Mononuclear cell (primary cell): ENCODE results near the gene S100A10. TPM values are rescaled to one million over a fixed set of nuclear protein-coding genes. Genes with fewer than 3 reads are reported as not detected.

Experiments used
- H3K27me3 ChIP-seq: 2 replicates; pipeline ENCODE4 v1.6.0; 2011; ENCODE audit warnings: low read length, control low read depth; ENCODE audit not compliant: insufficient read depth
- H3K4me1 ChIP-seq: 2 replicates; pipeline ENCODE4 v1.5.1; 2011; ENCODE audit warnings: mild to moderate bottlenecking, low read length, control low read depth; ENCODE audit not compliant: insufficient read depth
- H3K4me3 ChIP-seq: 2 replicates; pipeline ENCODE4 v1.5.1; 2011; ENCODE audit warnings: mild to moderate bottlenecking, low read length, moderate library complexity
- H3K9me3 ChIP-seq: 2 replicates; pipeline ENCODE4 v1.5.1; 2011; ENCODE audit warnings: low read depth, mild to moderate bottlenecking, control low read depth, low read length
- total RNA-seq: library from RNA; depleted of rRNA; stranded (reverse); fragments of >200 nt; gene quantifications from one replicate; pipeline ENCODE4 v1.2.3, GENCODE V29; 2012

The S100A10 gene
- total RNA-seq, 1 donor: 113 TPM

DNA sequence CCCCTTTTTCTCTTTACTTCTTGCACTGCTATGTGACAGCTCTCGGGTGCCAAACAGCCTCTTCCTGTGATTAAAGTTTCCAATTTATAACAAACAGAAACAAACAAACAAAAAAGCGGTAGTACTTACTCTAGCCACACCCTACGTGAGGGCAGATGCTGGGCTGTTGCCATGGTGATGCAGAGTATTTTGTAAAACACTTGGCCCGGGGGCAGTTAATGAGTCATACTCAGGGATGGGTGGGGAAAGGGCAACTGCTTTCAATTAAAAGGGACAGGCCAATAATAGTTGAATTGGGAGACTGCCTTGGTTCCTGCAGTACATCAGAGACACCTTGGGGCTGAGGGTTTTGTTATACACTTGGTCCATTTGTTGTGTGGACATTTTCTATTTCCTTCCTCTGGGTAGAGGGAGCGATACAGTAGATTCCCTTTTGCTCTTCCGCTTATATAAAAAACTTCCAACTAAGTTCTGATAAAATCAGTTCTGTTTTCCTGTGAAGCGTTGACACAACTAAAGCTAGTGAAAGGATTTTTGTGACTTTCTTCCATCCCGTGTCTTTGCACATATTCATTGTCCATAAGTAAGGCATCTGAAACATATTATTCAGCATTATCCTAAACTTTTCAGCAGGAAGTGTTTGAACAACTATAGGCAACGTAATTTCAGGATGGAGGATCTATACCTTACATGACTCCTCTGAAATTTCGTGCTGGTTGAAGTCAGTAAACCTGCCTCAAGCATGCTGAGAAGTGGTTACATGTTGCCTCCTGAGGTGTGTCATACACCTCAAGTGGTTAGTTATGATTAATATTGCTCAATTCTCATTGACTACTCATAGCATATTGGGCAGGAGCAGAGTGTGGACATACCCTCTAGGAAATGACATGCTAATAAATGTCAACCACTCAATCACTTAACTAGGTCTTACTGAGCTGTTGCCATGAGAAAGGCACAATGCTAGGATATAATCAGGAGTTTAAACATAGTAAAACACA lies 47.6 kb downstream of the S100A10 start:
- H3K4me1 ChIP-seq: peaks cover 46% of the 10 kb centered on the region
- H3K9me3 ChIP-seq: no peaks in the 10 kb centered on the region
- H3K27me3 ChIP-seq: no peaks in the 10 kb centered on the region
- H3K4me3 ChIP-seq: no peak overlapping the region

DNA sequence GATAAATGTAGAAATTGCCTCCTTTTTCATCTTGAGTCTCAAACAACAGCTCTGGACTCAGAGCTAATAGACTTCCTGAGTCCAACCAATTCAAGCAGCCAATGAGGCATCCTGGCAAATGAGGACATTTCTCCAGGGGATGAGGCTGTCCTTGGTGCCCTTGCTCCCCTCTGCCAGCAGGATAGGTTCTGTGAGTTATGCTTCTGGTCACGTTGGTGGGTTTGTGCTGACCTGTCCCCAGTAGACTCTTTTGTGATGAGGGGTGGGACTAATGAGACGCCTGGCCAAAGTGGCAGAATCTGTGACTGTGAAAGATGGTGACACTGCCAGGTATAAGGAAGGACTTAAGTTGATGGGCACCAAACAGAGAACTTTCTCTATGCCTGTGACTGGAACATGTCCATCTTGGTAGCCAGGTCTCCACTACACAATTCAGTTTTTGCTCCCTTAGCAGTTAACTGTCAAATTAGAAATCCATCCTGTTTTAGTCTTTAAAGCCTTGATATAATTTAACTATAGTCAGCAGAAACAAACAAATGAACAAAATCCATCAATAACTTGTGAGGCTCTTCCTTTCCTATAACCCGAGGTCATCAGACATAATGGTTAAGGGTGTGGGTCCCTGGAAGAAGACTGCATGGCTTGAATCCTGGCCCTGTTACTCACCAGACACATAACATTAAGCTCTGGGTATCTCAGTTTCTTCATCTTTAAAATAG lies 48.6 kb downstream of the S100A10 start:
- Histone ChIP-seq H3K4me3 (no peak overlapping the region), H3K27me3 (no peaks in the 10 kb centered on the region), H3K4me1 (peaks cover 49% of the 10 kb centered on the region), H3K9me3 (no peaks in the 10 kb centered on the region)

- Histone ChIP-seq H3K9me3 (no peaks in the 10 kb centered on the region), H3K4me3 (no peak overlapping the region), H3K4me1 (peaks cover 53% of the 10 kb centered on the region), H3K27me3 (no peaks in the 10 kb centered on the region)
Observed at GRCh38 chr1:151944126-151944856, 49.4 kb downstream of the S100A10 start.

- Histone ChIP-seq H3K9me3 (no peaks in the 10 kb centered on the region), H3K4me1 (peaks cover 56% of the 10 kb centered on the region), H3K27me3 (no peaks in the 10 kb centered on the region), H3K4me3 (no peak overlapping the region)
Observed at GRCh38 chr1:151943591-151943990, 50.1 kb downstream of the S100A10 start.

DNA sequence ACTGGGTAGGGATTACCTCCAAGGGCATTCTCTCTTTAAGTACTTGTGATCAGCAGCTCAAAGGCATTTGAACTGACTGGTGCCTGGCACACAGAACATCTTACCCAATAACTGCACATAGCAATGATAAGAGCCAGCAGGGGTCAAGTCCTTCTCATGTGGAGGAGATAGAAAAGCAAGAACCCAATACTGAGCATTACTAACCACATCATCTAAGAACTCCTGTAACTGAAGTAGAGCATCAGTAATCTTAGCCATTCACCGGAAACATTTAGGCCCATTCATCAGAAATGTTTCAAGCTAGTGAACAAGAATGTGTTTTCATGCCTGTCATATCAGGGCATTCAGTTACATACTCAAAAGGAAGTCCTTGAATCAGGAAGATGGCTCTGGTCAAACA lies 50.8 kb downstream of the S100A10 start:
- Histone ChIP-seq H3K9me3 (no peaks in the 10 kb centered on the region), H3K4me3 (no peak overlapping the region), H3K4me1 (peaks cover 56% of the 10 kb centered on the region), H3K27me3 (no peaks in the 10 kb centered on the region)

DNA sequence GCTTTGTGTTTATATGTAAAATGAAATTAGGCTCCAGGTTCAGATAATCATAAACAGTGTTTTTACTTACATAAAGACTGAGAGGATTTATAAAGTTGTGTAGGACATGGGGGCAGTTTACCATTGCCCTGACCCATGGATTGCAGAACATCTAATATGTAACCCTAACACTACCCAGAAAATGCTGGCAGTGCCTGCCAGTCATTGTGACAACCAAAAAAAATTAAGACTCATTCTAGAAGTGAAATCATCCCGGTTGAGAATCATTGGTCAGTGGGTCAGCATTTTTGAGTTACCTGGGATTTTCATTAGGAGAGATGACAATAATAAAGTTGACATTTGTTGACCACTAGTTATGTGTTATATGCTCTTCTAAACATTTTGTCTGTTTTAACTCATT lies 53.1 kb downstream of the S100A10 start:
- H3K4me1 ChIP-seq: peaks cover 40% of the 10 kb centered on the region
- H3K9me3 ChIP-seq: no peaks in the 10 kb centered on the region
- no peaks in the 10 kb centered on the region for H3K27me3 ChIP-seq
- H3K4me3 ChIP-seq: no peak overlapping the region

DNA sequence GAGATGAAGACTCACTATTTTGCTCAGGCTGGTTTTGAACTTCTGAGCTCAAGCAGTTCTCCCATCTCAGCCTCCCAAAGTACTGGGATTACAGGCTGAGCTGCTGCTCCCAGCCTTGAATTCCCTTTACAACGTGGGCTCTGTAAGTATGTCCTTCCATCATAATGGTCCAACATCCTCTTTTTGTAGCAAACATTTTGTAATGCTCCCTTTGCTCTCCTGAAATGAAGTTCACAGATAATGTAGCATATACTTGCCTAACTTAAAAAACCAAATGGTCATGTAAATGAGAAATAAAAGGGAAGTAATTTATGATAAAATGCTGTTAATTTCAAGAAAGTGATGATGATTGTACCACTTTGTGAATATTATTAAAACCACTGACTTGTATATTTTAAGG lies 53.9 kb downstream of the S100A10 start:
- H3K4me1 ChIP-seq: peaks cover 32% of the 10 kb centered on the region
- H3K9me3 ChIP-seq: no peaks in the 10 kb centered on the region
- H3K27me3 ChIP-seq: no peaks in the 10 kb centered on the region
- no peak overlapping the region for H3K4me3 ChIP-seq

DNA sequence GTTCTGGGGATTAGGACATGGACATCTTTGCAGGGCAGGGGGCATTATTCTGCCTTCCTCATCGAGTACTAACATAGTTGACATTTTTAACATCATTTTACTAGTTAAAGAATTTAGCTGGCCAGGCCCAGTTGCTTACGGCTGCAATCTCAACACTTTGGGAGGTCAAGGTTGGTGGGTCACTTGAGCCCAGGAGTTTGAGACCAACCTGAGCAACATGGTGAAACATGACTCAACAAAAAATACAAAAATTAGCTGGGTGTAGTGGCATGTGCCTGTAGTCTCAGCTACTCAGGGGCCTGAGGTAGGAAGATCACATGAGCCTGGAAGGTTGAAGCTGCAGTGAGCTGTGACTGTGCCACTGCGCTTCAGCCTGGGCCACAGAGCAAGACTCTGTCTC lies 54.5 kb downstream of the S100A10 start:
- no peaks in the 10 kb centered on the region for H3K9me3 ChIP-seq

GRCh38 chr1:151936653-151937052 lies 57.0 kb downstream of the S100A10 start:
- H3K4me1 ChIP-seq: peaks cover 17% of the 10 kb centered on the region
- no peaks in the 10 kb centered on the region for H3K9me3 ChIP-seq
- H3K27me3 ChIP-seq: no peaks in the 10 kb centered on the region
- H3K4me3 ChIP-seq: no peak overlapping the region

More for the DNA sequence above, 54.5 kb downstream of the S100A10 start:
- no peaks in the 10 kb centered on the region for H3K27me3 ChIP-seq
- no peak overlapping the region for H3K4me3 ChIP-seq
- peaks cover 26% of the 10 kb centered on the region for H3K4me1 ChIP-seq

DNA sequence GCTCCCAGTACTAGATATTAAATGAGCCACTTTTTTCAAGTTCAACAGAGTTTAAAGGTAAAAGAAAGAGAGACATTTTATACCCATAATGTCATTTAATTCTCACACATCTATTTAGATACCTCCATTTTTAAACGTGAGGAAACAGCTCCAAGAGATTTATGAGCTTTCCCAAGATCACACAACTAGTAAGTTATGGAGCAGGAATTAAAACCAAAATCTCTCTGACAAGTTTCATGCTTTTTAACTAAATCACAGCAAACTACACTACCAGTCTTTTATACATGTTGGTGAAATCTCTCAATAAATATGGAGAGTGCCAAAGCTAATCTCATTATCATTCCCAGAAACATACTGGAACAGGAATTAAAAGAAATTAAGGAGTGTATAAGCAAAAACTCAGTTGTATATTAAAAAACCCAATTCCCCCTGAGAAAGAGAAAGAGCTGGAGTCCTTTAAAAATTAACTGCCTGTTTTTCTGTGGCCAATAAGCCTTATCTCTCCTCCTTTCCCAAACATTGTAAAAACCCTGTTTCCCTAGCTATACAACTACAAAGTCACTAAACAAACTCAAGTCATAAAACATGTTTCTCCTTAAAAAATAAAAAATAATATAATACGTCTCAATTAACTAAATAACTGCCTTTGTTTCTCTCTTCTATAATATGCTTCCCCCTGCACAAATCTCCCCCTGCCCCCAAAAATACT lies 57.6 kb downstream of the S100A10 start:
- Histone ChIP-seq H3K4me3 (no peak overlapping the region), H3K9me3 (no peaks in the 10 kb centered on the region), H3K4me1 (peaks cover 11% of the 10 kb centered on the region), H3K27me3 (no peaks in the 10 kb centered on the region)

- no peaks in the 10 kb centered on the region for H3K9me3 ChIP-seq
- H3K27me3 ChIP-seq: no peaks in the 10 kb centered on the region
- H3K4me3 ChIP-seq: no peak overlapping the region
- H3K4me1 ChIP-seq: peaks cover 7% of the 10 kb centered on the region
Observed at GRCh38 chr1:151935154-151935553, 58.5 kb downstream of the S100A10 start.

DNA sequence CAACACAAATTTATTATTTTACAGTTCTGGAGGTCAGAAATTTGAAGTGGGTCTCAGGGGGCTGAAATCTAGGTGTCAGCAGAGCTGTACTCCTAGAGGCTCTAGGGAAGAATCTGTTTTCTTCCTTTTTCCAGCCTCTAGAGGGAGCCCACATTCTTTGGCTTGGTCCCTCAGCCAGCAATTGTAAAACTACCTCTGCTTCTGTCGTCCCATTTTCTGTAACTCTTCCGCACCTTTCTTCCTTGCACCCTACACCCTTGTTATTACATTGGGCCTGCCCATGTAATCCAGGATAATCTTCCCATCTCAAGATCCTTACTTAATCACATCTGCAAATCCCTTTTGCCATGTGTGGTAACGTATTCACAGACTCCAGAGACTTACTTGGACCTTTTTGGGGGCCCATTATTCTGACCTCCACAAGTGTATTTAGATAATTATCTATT lies 59.6 kb downstream of the S100A10 start:
- H3K27me3 ChIP-seq: no peaks in the 10 kb centered on the region
- no peak overlapping the region for H3K4me3 ChIP-seq
- peaks cover under 1% of the 10 kb centered on the region for H3K4me1 ChIP-seq
- no peaks in the 10 kb centered on the region for H3K9me3 ChIP-seq
